Type B pancreatic cell (in vitro differentiated cells): ENCODE measurements around the gene TFF2. TPM values are rescaled to one million over a fixed set of nuclear protein-coding genes. Genes with fewer than 3 reads are reported as not detected.

Experiments
- DNase-seq: peaks from one replicate; pipeline ENCODE4 v3.0.0; 2021; ENCODE audit warnings: mixed read lengths; ENCODE audit not compliant: unreplicated experiment; ENCODE audit errors: extremely low spot score
- H3K27ac Mint-ChIP-seq: 2 replicates; pipeline ENCODE4 v1.8.0; 2021; ENCODE audit warnings: mild to moderate bottlenecking, mixed read lengths
- H3K27me3 Mint-ChIP-seq: 2 replicates; pipeline ENCODE4 v1.8.0; 2021; ENCODE audit warnings: mixed read lengths
- H3K36me3 Mint-ChIP-seq: 2 replicates; pipeline ENCODE4 v1.8.0; 2021; ENCODE audit warnings: mixed read lengths
- H3K4me1 Mint-ChIP-seq: one replicate; pipeline ENCODE4 v1.8.0; 2021; ENCODE audit warnings: mixed read lengths; ENCODE audit not compliant: unreplicated experiment
- H3K4me3 Mint-ChIP-seq: 2 replicates; pipeline ENCODE4 v1.8.0; 2021; ENCODE audit warnings: mild to moderate bottlenecking, mixed read lengths
- H3K9me3 Mint-ChIP-seq: 2 replicates; pipeline ENCODE4 v1.8.0; 2021; ENCODE audit warnings: mixed read lengths
- CTCF ChIP-seq: fragments of 200-600 bp; sonication (generic); conservative IDR thresholded peaks from 2 replicates; pipeline ENCODE4 v1.5.0; 2021; ENCODE audit warnings: antibody characterized with exemption, mild to moderate bottlenecking
- total RNA-seq: library from RNA; stranded (reverse); gene quantifications from 2 replicates; pipeline ENCODE4 v1.2.1, GENCODE V29; 2021; ENCODE audit warnings: low replicate concordance

TFF2 gene
- total RNA-seq, 1 donor from 2014 or later: 11.3 TPM

DNA sequence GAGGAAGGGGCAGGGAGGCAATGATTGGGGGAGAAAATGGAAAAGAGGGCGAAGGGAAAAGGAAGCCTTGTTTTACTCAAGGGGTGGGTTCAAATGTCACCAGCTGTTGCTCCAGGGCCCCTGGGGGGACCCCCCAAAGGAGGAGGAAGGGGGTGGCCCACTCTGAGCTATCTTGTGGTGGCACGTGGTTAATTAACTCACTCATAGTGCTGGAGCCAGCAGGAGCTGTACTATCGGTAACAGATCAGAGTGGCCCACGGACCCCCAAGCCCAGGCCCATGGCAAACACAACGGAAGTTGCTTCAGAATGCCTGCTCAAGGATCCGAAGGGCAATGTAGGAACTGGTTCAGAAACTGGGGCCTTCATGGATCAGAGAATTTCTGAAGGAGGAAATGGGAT, 7.2 kb downstream of the TFF2 start:
- Mint-ChIP-seq H3K27me3 (no peaks in the 10 kb centered on the region), H3K4me1 (peaks cover 3% of the 10 kb centered on the region), H3K4me3 (no peak overlapping the region), H3K9me3 (no peaks in the 10 kb centered on the region), H3K36me3 (no peaks in the 10 kb centered on the region), H3K27ac (no peak overlapping the region)
- peak; percentile 32 for DNase-seq
- TF ChIP-seq CTCF: no peak

- DNase-seq: peak; percentile 47
- H3K27me3 Mint-ChIP-seq: no peaks in the 10 kb centered on the region
- H3K9me3 Mint-ChIP-seq: no peaks in the 10 kb centered on the region
- no peaks in the 10 kb centered on the region for H3K36me3 Mint-ChIP-seq
- peaks cover 6% of the 10 kb centered on the region for H3K4me1 Mint-ChIP-seq
- TF ChIP-seq CTCF: no peak
- H3K4me3 Mint-ChIP-seq: no peak overlapping the region
- no peak overlapping the region for H3K27ac Mint-ChIP-seq
These were observed 7.7 kb downstream of the TFF2 start for GRCh38 chr21:42343101-42343500.

DNA sequence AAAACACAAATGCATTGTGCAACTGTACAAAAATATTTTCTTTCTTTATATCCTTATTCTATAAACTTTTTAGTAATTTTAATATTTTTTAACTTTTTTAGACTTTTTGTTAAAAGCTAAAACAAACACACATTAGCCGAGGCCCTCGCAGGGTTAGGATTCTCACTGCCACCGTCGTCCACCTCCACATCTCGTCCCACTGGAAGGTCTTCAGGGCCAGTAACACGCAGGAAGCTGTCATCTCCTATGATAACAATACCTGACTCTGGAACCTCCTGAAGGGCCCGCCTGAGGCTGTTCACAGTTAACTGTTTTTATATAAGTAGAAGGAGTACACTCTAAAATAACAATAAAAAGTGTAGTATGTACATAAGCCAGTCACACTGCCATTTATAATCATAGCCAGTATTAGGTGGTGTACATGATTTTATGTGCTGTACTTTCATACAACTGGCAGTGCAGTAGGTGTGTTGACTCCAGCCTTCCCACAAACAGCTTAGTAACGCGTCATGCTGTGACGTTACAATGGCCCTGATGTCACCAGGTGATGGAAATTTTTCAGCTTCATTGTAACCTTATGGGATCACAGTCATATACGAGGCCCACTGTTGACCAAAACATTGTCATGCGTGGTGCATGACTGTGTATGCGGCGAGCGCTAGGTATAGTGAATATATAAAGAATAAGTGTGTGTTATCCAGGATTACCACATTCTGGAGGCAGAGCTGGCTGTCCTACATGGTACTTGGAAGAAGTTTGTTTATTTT, 8.8 kb downstream of the TFF2 start:
- no peak for TF ChIP-seq CTCF
- no peaks in the 10 kb centered on the region for H3K36me3 Mint-ChIP-seq
- peak; percentile 29 for DNase-seq
- H3K27ac Mint-ChIP-seq: no peak overlapping the region
- H3K9me3 Mint-ChIP-seq: no peaks in the 10 kb centered on the region
- no peak overlapping the region for H3K4me3 Mint-ChIP-seq
- H3K27me3 Mint-ChIP-seq: peaks cover 3% of the 10 kb centered on the region
- peaks cover 13% of the 10 kb centered on the region for H3K4me1 Mint-ChIP-seq

DNA sequence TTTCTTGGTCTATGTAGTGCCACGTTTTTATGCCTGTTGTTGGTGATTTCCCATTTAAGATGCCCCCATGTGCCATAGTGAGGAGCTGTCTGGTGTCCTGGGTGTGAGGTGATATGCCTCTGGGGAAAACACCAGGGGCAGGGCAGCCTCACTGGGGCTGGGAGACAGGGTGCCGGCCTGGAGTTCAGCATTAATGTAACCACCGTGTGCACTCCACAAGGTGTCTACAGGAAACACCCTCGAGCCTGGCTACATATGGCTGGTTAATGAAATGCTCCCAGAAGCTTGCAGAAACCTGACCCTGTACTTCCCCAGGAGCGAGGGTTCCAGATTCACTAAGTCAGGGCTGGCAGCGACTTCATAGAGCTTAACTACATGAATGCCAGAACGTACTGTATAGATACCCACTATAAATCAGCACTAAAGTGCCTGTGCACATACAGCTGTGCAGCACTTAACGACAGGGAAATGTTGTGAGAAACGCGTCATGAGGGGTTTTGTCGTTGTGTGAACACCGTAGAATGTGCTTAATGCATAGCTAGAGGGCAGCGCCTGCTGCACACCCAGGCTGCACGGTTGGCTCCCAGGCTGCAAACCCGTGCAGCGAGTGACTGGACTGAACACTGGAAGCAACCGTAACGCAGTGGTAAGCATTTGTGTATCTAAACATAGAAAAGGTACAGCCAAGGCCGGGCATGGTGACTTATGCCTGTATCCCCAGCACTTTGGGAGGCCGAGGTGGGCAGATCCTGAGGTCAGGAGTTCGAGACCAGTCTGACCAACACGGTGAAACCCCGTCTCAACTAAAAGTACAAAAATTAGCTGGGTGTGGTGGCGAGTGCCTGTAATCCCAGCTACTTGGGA, 10.4 kb downstream of the TFF2 start:
- Mint-ChIP-seq H3K9me3 (no peaks in the 10 kb centered on the region), H3K4me1 (peaks cover 21% of the 10 kb centered on the region), H3K36me3 (no peaks in the 10 kb centered on the region), H3K27me3 (peaks cover 3% of the 10 kb centered on the region), H3K4me3 (no peak overlapping the region), H3K27ac (no peak overlapping the region)
- DNase-seq: peak; percentile 48
- no peak for TF ChIP-seq CTCF

GRCh38 chr21:42338729-42339715, 11.8 kb downstream of the TFF2 start:
- TF ChIP-seq CTCF: no peak
- Mint-ChIP-seq H3K4me1 (peaks cover 21% of the 10 kb centered on the region), H3K4me3 (no peak overlapping the region), H3K36me3 (no peaks in the 10 kb centered on the region), H3K9me3 (no peaks in the 10 kb centered on the region), H3K27me3 (peaks cover 3% of the 10 kb centered on the region), H3K27ac (no peak overlapping the region)
- peak; percentile 27 for DNase-seq
